ENCODE measurements around the gene RNF220. TPM values are rescaled to one million over a fixed set of nuclear protein-coding genes. Genes with fewer than 3 reads are reported as not detected.

The RNF220 gene
- total RNA-seq, 1 donor from 2014 or later = 58.4 TPM

- no peak for DNase-seq (ENCODE audit: low spot score)
- H3K36me3 Mint-ChIP-seq (ENCODE audit: low read depth) = no peaks in the 10 kb centered on the region
- TF ChIP-seq CTCF (IDR thresholded peaks at IDR 0.05) = no peak
- no peaks in the 10 kb centered on the region for H3K27me3 Mint-ChIP-seq (ENCODE audit: low read depth)
- H3K4me3 Mint-ChIP-seq (ENCODE audit: unreplicated experiment) = no peak overlapping the region
- no peak overlapping the region for H3K27ac Mint-ChIP-seq (ENCODE audit: unreplicated experiment)
- H3K4me1 Mint-ChIP-seq (ENCODE audit: low read depth) = no peaks in the 10 kb centered on the region
- no peaks in the 10 kb centered on the region for H3K9me3 Mint-ChIP-seq (ENCODE audit: low read depth)
Observed at GRCh38 chr1:44700573-44700972, 295.5 kb downstream of the RNF220 start.

- Mint-ChIP-seq H3K27ac (ENCODE audit: unreplicated experiment) (no peak overlapping the region), H3K27me3 (ENCODE audit: low read depth) (no peaks in the 10 kb centered on the region), H3K4me1 (ENCODE audit: low read depth) (no peaks in the 10 kb centered on the region), H3K36me3 (ENCODE audit: low read depth) (no peaks in the 10 kb centered on the region), H3K9me3 (ENCODE audit: low read depth) (no peaks in the 10 kb centered on the region), H3K4me3 (ENCODE audit: unreplicated experiment) (no peak overlapping the region)
- no peak for TF ChIP-seq CTCF (IDR thresholded peaks at IDR 0.05)
- DNase-seq (ENCODE audit: low spot score) = no peak
Observed at GRCh38 chr1:44701141-44701573, 296.1 kb downstream of the RNF220 start.

Small RNA genes lying within 50 kb of the gene (microRNA-seq; reads per million reads assigned to microRNA genes)
- gene MIR5584 (ENCODE audit: borderline number of aligned reads) = not detected

Other genes with a start within 250 kb of the RNF220 start
- 29.1 to 41.6 TPM (median 33.1 TPM) in 3 replicates for gene DMAP1, start 191.8 kb upstream of the RNF220 start, total RNA-seq
- 46.0 to 65.3 TPM (median 47.7 TPM) in 3 replicates for gene ERI3, start 50.0 kb upstream of the RNF220 start, total RNA-seq

Measured in chondrocyte (in vitro differentiated cells).